ENCODE data around the gene TFPI. TPM values are rescaled to one million over a fixed set of nuclear protein-coding genes. Genes with fewer than 3 reads are reported as not detected.

Gene TFPI
- total and polyA plus RNA-seq, 4 donors = 169 to 253 (median 237) TPM

DNA sequence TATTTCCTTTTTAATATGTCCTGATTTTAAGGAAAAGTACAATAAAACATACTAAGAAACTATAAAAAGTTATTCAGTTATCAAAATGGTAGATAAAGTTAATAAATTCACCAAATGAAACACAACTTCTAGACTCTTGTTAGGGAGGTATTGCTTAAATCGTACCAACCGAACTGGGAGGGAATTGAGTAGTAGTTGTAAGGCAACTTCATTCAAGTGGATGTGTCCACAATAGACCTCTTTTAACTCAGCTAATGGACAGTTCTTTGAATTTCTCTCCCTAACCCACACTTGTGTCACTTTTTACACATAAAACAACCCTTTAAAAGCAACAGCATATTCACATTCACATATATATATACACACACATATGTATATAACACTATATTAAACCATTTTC is 57.1 kb downstream of the TFPI start:
- Histone ChIP-seq H3K4me3 (no peak overlapping the region), H3K9ac (ENCODE audit: insufficient read depth in 1 of 2, low read length in 2 of 2) (no peak overlapping the region), H3K4me1 (ENCODE audit: control insufficient read depth in 5 of 5, insufficient read depth in 5 of 5, low read length in 5 of 5) (peaks cover 0 to 2% (median 0%) of the 10 kb centered on the region in 5 donors), H3K27me3 (ENCODE audit: control insufficient read depth in 3 of 3, insufficient read depth in 3 of 3, low read length in 2 of 3) (no peaks in the 10 kb centered on the region), H3K36me3 (ENCODE audit: control insufficient read depth in 4 of 4, insufficient read depth in 4 of 4, low read length in 4 of 4) (peaks cover 0 to 23% (median 12%) of the 10 kb centered on the region in 4 donors), H3K9me3 (ENCODE audit: control insufficient read depth in 4 of 4, insufficient read depth in 3 of 4, low read length in 3 of 4) (peaks cover 0 to 4% (median 0%) of the 10 kb centered on the region in 4 donors), H3K27ac (ENCODE audit: low read depth in 1 of 2, low read length in 1 of 2) (no peak overlapping the region)
- WGBS, 2 donors = 65 to 78% methylated on average over 2 of the region's 2 CpGs
- TF ChIP-seq, protein P1, sequence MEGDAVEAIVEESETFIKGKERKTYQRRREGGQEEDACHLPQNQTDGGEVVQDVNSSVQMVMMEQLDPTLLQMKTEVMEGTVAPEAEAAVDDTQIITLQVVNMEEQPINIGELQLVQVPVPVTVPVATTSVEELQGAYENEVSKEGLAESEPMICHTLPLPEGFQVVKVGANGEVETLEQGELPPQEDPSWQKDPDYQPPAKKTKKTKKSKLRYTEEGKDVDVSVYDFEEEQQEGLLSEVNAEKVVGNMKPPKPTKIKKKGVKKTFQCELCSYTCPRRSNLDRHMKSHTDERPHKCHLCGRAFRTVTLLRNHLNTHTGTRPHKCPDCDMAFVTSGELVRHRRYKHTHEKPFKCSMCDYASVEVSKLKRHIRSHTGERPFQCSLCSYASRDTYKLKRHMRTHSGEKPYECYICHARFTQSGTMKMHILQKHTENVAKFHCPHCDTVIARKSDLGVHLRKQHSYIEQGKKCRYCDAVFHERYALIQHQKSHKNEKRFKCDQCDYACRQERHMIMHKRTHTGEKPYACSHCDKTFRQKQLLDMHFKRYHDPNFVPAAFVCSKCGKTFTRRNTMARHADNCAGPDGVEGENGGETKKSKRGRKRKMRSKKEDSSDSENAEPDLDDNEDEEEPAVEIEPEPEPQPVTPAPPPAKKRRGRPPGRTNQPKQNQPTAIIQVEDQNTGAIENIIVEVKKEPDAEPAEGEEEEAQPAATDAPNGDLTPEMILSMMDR (IDR thresholded peaks at IDR 0.05; ENCODE audit: control extremely low read depth, extremely low read depth) = no peak
- DNase-seq (no peak), ATAC-seq (ENCODE audit: insufficient read depth, low FRiP score) (no peak)

DNA sequence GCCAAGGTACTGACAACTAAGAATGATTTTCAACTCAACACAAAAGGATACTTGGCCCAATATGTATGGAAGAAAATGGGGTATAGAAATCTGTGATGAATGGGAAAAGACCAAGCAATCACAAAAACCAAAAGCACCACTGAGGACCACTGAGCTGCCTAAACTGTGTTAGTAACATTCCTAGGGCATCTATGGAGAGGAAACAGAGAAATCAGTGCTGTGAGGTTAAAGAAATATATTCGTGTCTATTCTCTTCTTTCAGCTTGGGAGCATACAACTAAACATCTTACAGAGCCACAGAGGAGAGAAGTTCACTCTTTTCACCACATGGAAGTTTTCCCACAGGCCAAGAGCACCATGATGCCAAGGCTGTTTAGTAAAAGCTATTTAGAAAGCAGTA is 58.9 kb downstream of the TFPI start:
- WGBS, 2 donors = 79 to 96% methylated on average over 1 of the region's 1 CpG
- no peak overlapping the region for H3K9ac ChIP-seq (ENCODE audit: insufficient read depth in 1 of 2, low read length in 2 of 2)
- H3K27ac ChIP-seq (ENCODE audit: low read depth in 1 of 2, low read length in 1 of 2) = no peak overlapping the region
- H3K4me3 ChIP-seq = no peak overlapping the region
- no peak for DNase-seq
- no peaks in the 10 kb centered on the region for H3K4me1 ChIP-seq (ENCODE audit: control insufficient read depth in 5 of 5, insufficient read depth in 5 of 5, low read length in 5 of 5)
- no peaks in the 10 kb centered on the region for H3K27me3 ChIP-seq (ENCODE audit: control insufficient read depth in 3 of 3, insufficient read depth in 3 of 3, low read length in 2 of 3)
- H3K36me3 ChIP-seq (ENCODE audit: control insufficient read depth in 4 of 4, insufficient read depth in 4 of 4, low read length in 4 of 4) = peaks cover 0 to 24% (median 10%) of the 10 kb centered on the region in 4 donors
- ATAC-seq (ENCODE audit: insufficient read depth, low FRiP score) = no peak
- peaks cover 0 to 4% (median 0%) of the 10 kb centered on the region in 4 donors for H3K9me3 ChIP-seq (ENCODE audit: control insufficient read depth in 4 of 4, insufficient read depth in 3 of 4, low read length in 3 of 4)
- TF ChIP-seq, protein P1 (IDR thresholded peaks at IDR 0.05; ENCODE audit: control extremely low read depth, extremely low read depth) = no peak

DNA sequence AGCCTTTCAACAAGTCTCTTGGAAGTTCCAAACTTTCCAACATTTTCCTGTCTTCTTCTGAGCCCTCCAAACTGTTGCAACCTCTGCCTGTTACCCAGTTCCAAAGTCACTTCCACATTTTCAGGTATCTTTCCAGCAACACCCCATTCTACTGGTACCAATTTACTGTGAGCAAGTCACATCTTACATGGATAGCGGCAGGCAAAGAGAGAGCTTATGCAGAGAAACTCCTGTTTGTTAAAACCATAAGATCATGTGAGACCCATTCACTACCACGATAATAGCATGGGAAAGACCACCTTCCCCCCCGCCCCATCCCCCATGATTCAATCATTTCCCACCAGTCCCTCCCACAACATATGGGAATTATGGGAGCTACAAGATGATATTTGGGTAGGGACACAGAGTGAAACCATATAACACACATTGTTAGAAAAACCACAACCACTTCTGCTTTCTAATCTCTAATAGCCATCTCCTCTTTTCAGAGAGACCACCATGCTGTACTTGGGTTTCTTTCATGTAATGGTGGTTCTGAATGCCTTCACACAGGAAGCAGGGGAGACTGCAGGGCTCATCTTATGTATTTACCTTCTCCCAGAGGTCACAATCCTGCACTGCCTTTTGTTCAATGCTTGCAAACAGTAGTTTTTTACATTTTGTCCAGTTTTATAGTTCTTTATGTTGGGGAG is 60.2 kb downstream of the TFPI start:
- no peak for DNase-seq
- Histone ChIP-seq H3K9ac (ENCODE audit: insufficient read depth in 1 of 2, low read length in 2 of 2) (no peak overlapping the region), H3K4me3 (no peak overlapping the region), H3K36me3 (ENCODE audit: control insufficient read depth in 4 of 4, insufficient read depth in 4 of 4, low read length in 4 of 4) (peaks cover 0 to 24% (median 10%) of the 10 kb centered on the region in 4 donors), H3K27ac (ENCODE audit: low read depth in 1 of 2, low read length in 1 of 2) (no peak overlapping the region), H3K9me3 (ENCODE audit: control insufficient read depth in 4 of 4, insufficient read depth in 3 of 4, low read length in 3 of 4) (peaks cover 0 to 4% (median 0%) of the 10 kb centered on the region in 4 donors), H3K4me1 (ENCODE audit: control insufficient read depth in 5 of 5, insufficient read depth in 5 of 5, low read length in 5 of 5) (no peaks in the 10 kb centered on the region), H3K27me3 (ENCODE audit: control insufficient read depth in 3 of 3, insufficient read depth in 3 of 3, low read length in 2 of 3) (no peaks in the 10 kb centered on the region)
- no peak for ATAC-seq (ENCODE audit: insufficient read depth, low FRiP score)
- TF ChIP-seq, protein P1 (IDR thresholded peaks at IDR 0.05; ENCODE audit: control extremely low read depth, extremely low read depth) = no peak
- WGBS, 2 donors = 96 to 99% methylated on average over 3 of the region's 3 CpGs
